NB4 (cell line): ENCODE results near the gene FBXO2.

ENCODE experiments used
- DNase-seq: peaks from one replicate; pipeline ENCODE4 v3.0.0; 2010; ENCODE audit warnings: low read depth
- H3K4me3 ChIP-seq: one replicate; pipeline ENCODE4 v1.5.1; 2011; ENCODE audit warnings: mild to moderate bottlenecking, low read depth, low read length, moderate library complexity
- MYC ChIP-seq: IDR thresholded peaks from 2 replicates; pipeline ENCODE4 v1.6.1; 2011; ENCODE audit warnings: low read depth, low read length
- POLR2A ChIP-seq: IDR thresholded peaks from 2 replicates; pipeline ENCODE4 v1.6.1; 2011; ENCODE audit warnings: mild to moderate bottlenecking; ENCODE audit not compliant: insufficient read length; ENCODE audit errors: extremely low read depth
- TF ChIP-seq, protein P1 (sequence below): IDR thresholded peaks from 2 replicates; pipeline ENCODE4 v1.6.1; 2011; ENCODE audit warnings: low read depth, low read length
- TF ChIP-seq, protein P2 (sequence below): IDR thresholded peaks from one replicate; pipeline ENCODE4 v1.5.1; 2012; ENCODE audit warnings: low read depth, low read length

FBXO2 gene

DNA sequence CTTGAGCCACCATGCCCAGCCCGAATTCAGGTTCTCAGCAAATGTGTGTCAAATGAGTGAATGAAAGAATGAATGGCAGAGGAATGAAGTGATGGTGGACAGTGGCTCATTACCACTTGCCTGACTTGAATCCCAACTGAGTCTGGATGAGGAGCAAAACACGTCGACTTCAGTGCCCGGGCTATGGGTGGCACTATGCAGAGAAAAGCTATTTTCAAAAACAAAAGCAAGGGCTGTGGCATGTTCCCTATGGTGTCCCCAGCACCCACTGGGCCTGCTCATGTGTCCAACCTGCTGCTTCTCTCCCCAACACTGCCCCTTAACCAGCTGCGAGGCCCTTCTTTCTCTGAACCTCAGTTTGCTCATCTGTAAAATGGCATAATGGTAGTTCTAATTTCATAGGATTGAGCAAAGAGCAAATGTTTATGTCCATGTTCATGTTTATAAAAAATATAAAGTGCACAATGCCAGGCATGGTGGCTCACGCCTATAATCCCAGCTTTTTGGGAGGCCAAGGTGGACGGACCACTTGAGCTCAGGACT is 31.1 kb upstream of the FBXO2 start:
- DNase-seq: no peak
- no peak for TF ChIP-seq MYC
- TF ChIP-seq, protein P1, sequence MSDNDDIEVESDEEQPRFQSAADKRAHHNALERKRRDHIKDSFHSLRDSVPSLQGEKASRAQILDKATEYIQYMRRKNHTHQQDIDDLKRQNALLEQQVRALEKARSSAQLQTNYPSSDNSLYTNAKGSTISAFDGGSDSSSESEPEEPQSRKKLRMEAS: no peak
- TF ChIP-seq, protein P2, sequence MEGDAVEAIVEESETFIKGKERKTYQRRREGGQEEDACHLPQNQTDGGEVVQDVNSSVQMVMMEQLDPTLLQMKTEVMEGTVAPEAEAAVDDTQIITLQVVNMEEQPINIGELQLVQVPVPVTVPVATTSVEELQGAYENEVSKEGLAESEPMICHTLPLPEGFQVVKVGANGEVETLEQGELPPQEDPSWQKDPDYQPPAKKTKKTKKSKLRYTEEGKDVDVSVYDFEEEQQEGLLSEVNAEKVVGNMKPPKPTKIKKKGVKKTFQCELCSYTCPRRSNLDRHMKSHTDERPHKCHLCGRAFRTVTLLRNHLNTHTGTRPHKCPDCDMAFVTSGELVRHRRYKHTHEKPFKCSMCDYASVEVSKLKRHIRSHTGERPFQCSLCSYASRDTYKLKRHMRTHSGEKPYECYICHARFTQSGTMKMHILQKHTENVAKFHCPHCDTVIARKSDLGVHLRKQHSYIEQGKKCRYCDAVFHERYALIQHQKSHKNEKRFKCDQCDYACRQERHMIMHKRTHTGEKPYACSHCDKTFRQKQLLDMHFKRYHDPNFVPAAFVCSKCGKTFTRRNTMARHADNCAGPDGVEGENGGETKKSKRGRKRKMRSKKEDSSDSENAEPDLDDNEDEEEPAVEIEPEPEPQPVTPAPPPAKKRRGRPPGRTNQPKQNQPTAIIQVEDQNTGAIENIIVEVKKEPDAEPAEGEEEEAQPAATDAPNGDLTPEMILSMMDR: no peak
- no peak for TF ChIP-seq POLR2A
- no peak overlapping the region for H3K4me3 ChIP-seq

GRCh38 chr1:11684070-11684469 is 29.8 kb upstream of the FBXO2 start:
- no peak for TF ChIP-seq MYC

DNA sequence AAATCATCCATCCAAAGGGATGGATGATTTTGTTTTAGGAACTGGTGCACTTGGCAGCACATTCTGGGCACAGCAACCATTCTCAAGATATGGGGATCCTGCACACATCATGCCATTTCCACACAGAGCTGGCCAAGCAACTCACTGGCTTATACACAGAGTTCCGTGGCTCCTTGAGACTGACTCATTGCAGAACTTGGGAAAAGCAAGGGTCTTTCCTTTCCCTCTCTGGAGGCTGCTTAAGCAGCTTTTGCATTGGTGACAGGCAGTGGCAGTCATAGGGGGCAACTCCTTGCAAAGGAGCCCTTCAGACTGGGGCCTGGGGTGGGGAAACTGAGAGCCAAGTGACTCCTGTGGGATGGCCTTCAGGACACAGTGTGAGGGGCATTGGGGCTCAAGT is 28.6 kb upstream of the FBXO2 start:
- DNase-seq: no peak
- TF ChIP-seq, protein P1: no peak
- no peak for TF ChIP-seq MYC
- no peak for TF ChIP-seq POLR2A
- TF ChIP-seq, protein P2: no peak
- no peak overlapping the region for H3K4me3 ChIP-seq

More at GRCh38 chr1:11684070-11684469, 29.8 kb upstream of the FBXO2 start:
- DNase-seq: no peak
- no peak overlapping the region for H3K4me3 ChIP-seq

DNA sequence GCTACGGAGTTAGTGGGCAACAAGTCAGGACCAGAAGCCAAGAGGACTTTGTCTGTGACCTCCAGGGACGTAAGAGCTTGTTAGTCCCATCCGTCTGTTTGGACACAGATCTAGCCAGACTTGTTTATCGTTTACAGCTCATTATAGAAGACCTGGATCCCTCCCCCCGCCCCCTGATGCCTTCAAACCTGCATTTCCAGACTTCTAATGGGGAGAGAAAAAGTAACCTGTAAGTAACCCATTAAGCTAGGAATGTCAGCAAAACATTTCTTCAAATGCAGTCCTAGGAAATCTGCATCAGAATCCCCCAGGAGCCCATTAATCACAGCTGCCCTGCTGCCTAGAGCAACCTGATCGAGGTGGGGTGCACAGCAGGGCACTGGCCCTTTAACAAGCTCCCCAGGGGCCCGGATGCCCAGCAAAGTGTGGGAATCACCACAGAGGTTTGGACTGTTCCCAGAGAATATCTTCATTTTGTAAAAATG is 28.1 kb upstream of the FBXO2 start:
- DNase-seq: no peak
- H3K4me3 ChIP-seq: peak overlapping the region; percentile 61
- TF ChIP-seq, protein P2: no peak
- TF ChIP-seq MYC (no peak), POLR2A (no peak)
- TF ChIP-seq, protein P1: no peak

- peak; percentile 96 for DNase-seq
- peak; percentile 62 for TF ChIP-seq POLR2A
- TF ChIP-seq, protein P1: no peak
- TF ChIP-seq, protein P2: no peak
- peak; percentile 16; the same call in 1 of the 2 replicates for TF ChIP-seq MYC
- H3K4me3 ChIP-seq: peak within 1 kb of the TSS; percentile 81
Observed at GRCh38 chr1:11681071-11681771, 27.0 kb upstream of the FBXO2 start, which contains the start of gene MAD2L2. MAD2L2 (minus strand) TSS chr1:11681148; CDS start chr1:11680601, 547 bp downstream.

- DNase-seq: no peak
- no peak for TF ChIP-seq POLR2A
- TF ChIP-seq, protein P2: no peak
- TF ChIP-seq MYC: no peak
- TF ChIP-seq, protein P1: no peak
- H3K4me3 ChIP-seq: peak overlapping the region; percentile 81
Observed at GRCh38 chr1:11680270-11681070, 26.2 kb upstream of the FBXO2 start.
